Endothelial cell (in vitro differentiated cells): ENCODE results near the gene RNF4. TPM values are rescaled to one million over a fixed set of nuclear protein-coding genes. Genes with fewer than 3 reads are reported as not detected.

Experiments
- DNase-seq: peaks from one replicate; pipeline ENCODE4 v3.0.0; 2021; ENCODE audit warnings: low spot score
- H3K27ac Mint-ChIP-seq: one replicate; pipeline ENCODE4 v1.8.0; 2021; ENCODE audit warnings: mixed read lengths, inconsistent platforms; ENCODE audit not compliant: unreplicated experiment
- H3K27me3 Mint-ChIP-seq: one replicate; pipeline ENCODE4 v1.8.0; 2021; ENCODE audit warnings: mild to moderate bottlenecking, moderate library complexity, mixed read lengths, inconsistent platforms; ENCODE audit not compliant: unreplicated experiment
- H3K36me3 Mint-ChIP-seq: one replicate; pipeline ENCODE4 v1.8.0; 2021; ENCODE audit warnings: mild to moderate bottlenecking, low read depth, mixed read lengths, inconsistent platforms; ENCODE audit not compliant: unreplicated experiment
- H3K4me1 Mint-ChIP-seq: one replicate; pipeline ENCODE4 v1.8.0; 2021; ENCODE audit warnings: mild to moderate bottlenecking, mixed read lengths, inconsistent platforms; ENCODE audit not compliant: unreplicated experiment
- H3K4me3 Mint-ChIP-seq: one replicate; pipeline ENCODE4 v1.8.0; 2021; ENCODE audit warnings: mild to moderate bottlenecking, mixed read lengths, inconsistent platforms; ENCODE audit not compliant: unreplicated experiment
- H3K9me3 Mint-ChIP-seq: one replicate; pipeline ENCODE4 v1.8.0; 2021; ENCODE audit warnings: mixed read lengths, inconsistent platforms; ENCODE audit not compliant: unreplicated experiment
- CTCF ChIP-seq: fragments of 200-600 bp; sonication (generic); IDR thresholded peaks from one replicate; pipeline ENCODE4 v1.5.0; 2021; ENCODE audit warnings: antibody characterized with exemption; ENCODE audit not compliant: unreplicated experiment
- total RNA-seq: library from RNA; stranded (reverse); fragmentation: NEBNext Ultra II Directional; extraction: Animal tissue kit (Norgen Biotek cat#: 25700); gene quantifications from one replicate; pipeline ENCODE4 v1.2.1, GENCODE V29; 2021; ENCODE audit not compliant: unreplicated experiment

RNF4 gene
- total RNA-seq, 1 donor from 2014 or later = 65.0 TPM

DNA sequence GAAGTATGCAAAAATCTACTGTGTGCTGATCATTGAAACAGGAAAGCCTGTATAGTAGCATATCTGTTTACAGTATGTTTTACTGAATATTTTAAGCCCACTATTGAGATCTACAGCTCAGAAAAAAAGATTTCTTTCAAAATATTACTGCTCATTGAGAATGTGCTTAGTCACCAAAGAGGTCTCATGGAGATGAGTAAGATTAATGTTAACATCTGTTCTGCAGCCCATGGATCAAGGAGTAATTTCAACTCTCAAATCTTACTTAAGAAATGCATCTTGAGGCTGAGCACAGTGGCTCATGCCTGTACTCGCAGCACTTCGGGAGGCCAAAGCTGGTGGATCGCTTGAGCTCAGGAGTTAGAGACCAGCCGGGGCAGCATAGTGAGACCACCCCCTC is 3.3 kb downstream of the RNF4 start:
- H3K4me3 Mint-ChIP-seq = peak overlapping the region; percentile 40
- H3K36me3 Mint-ChIP-seq = peaks cover 17% of the 10 kb centered on the region
- peaks cover 30% of the 10 kb centered on the region for H3K4me1 Mint-ChIP-seq
- peak overlapping the region; percentile 17 for H3K27ac Mint-ChIP-seq
- H3K27me3 Mint-ChIP-seq = peaks cover 4% of the 10 kb centered on the region
- no peak for DNase-seq
- H3K9me3 Mint-ChIP-seq = no peaks in the 10 kb centered on the region
- TF ChIP-seq CTCF = no peak

DNA sequence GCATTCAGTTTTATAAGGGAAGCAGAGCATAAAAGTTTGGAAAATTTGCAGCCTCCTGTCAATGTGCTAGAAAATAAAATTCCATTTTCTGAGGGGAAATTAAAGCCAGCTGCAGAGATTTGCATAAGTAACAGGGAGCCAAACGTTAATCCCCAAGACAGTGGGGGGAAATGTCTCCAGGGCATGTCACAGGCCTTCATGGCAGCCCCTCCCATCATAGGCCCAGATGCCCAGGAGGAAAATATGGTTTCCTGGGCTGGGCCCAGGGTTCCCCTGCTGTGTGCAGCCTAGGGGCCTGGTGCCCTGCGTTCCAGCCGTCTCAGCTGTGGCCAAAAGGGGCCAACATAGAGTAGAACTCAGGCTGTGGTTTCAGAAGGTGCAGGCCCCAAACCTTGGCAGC is 9.3 kb downstream of the RNF4 start:
- Mint-ChIP-seq H3K9me3 (no peaks in the 10 kb centered on the region), H3K27ac (no peak overlapping the region), H3K36me3 (peaks cover 16% of the 10 kb centered on the region), H3K4me1 (peaks cover 38% of the 10 kb centered on the region), H3K4me3 (no peak overlapping the region), H3K27me3 (no peaks in the 10 kb centered on the region)
- DNase-seq = no peak
- TF ChIP-seq CTCF = no peak

- no peak for DNase-seq
- TF ChIP-seq CTCF = no peak
- Mint-ChIP-seq H3K27ac (no peak overlapping the region), H3K9me3 (no peaks in the 10 kb centered on the region), H3K4me3 (no peak overlapping the region), H3K36me3 (peaks cover 15% of the 10 kb centered on the region), H3K27me3 (peaks cover under 1% of the 10 kb centered on the region), H3K4me1 (peaks cover 54% of the 10 kb centered on the region)
These were observed 11.7 kb downstream of the RNF4 start for GRCh38 chr4:2480649-2481048.

DNA sequence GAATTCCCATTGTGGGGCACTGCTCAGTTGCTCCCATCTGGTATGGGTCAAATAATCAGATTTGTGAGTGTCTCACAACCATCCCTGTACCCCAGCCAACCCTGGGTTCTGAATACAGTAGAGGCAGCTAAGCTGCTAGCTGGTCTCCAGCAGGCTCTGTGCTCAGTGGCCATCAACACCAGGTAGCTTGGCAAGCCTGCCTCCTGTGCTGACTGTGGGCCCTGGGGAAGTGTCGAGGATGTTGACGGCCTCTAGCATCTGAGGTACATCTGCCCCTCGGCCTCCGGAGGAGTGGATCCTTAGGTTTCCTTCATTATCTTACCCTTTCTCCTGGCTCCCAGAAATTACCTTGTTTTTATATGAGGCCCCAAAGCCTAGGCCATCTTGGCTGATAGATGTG is 13.3 kb downstream of the RNF4 start:
- no peaks in the 10 kb centered on the region for H3K9me3 Mint-ChIP-seq
- H3K4me1 Mint-ChIP-seq = peaks cover 54% of the 10 kb centered on the region
- TF ChIP-seq CTCF = no peak
- peaks cover 3% of the 10 kb centered on the region for H3K27me3 Mint-ChIP-seq
- peak overlapping the region; percentile 18 for H3K27ac Mint-ChIP-seq
- no peak overlapping the region for H3K4me3 Mint-ChIP-seq
- H3K36me3 Mint-ChIP-seq = peaks cover 9% of the 10 kb centered on the region
- DNase-seq = no peak

DNA sequence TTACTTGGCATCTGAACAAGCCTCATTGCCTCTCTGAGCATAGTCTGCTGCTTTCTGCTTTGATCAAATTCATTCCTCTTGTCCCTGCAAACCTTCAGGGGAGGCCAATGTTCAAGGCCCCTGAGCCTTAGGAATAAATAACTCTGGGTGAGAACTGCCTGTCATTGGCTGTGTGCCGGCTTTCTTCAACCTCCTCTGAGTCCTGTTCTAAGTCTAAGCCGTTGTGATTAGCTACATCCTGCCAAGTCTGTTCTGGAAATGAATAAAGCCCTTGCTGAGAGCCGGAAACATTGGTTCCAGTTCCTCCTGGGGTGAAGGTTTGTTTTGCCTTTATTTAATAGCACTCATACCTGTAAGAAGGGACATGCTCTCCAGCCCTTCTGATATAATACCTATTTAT is 13.8 kb downstream of the RNF4 start:
- peaks cover 5% of the 10 kb centered on the region for H3K36me3 Mint-ChIP-seq

More for the DNA sequence above, 13.8 kb downstream of the RNF4 start:
- no peak for DNase-seq
- Mint-ChIP-seq H3K9me3 (no peaks in the 10 kb centered on the region), H3K27ac (peak overlapping the region; percentile 85), H3K27me3 (peaks cover 3% of the 10 kb centered on the region), H3K4me1 (peaks cover 50% of the 10 kb centered on the region), H3K4me3 (no peak overlapping the region)
- TF ChIP-seq CTCF = no peak
